Measurements from ENCODE around the gene ZBTB39. TPM values are rescaled to one million over a fixed set of nuclear protein-coding genes. Genes with fewer than 3 reads are reported as not detected.

Gene ZBTB39
- total and polyA plus RNA-seq, 2 of the 13 experiments (the other 11 are each of a cell fraction or from before 2014, with no cell fraction given) = 6.5 to 6.9 TPM

GRCh38 chr12:57031138-57031725, 24.9 kb upstream of the ZBTB39 start (continued):
- TF ChIP-seq, protein P1, sequence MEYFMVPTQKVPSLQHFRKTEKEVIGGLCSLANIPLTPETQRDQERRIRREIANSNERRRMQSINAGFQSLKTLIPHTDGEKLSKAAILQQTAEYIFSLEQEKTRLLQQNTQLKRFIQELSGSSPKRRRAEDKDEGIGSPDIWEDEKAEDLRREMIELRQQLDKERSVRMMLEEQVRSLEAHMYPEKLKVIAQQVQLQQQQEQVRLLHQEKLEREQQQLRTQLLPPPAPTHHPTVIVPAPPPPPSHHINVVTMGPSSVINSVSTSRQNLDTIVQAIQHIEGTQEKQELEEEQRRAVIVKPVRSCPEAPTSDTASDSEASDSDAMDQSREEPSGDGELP (IDR thresholded peaks at IDR 0.05; ENCODE audit: borderline replicate concordance, low read depth) = peak; percentile 50; the same call in 1 of the 2 replicates
- TF ChIP-seq RAD21 (CRISPR knock-in tag; IDR thresholded peaks at IDR 0.05) = peak; percentile 25; the same call in 1 of the 2 replicates
- TF ChIP-seq ZNF543 (CRISPR knock-in tag; IDR thresholded peaks at IDR 0.05) = no peak
- no peak for TF ChIP-seq ZIK1 (CRISPR knock-in tag; IDR thresholded peaks at IDR 0.05; ENCODE audit: borderline replicate concordance, low read depth)
- no peak for TF ChIP-seq ZNF720 (CRISPR knock-in tag; IDR thresholded peaks at IDR 0.05)
- TF ChIP-seq HNRNPK (IDR thresholded peaks at IDR 0.05; ENCODE audit: low read depth, low read length, poor library complexity, severe bottlenecking) = no peak
- no peak for TF ChIP-seq ZNF687 (CRISPR knock-in tag; IDR thresholded peaks at IDR 0.05)
- no peak for TF ChIP-seq GZF1 (CRISPR knock-in tag; IDR thresholded peaks at IDR 0.05)
- TF ChIP-seq, protein P2, sequence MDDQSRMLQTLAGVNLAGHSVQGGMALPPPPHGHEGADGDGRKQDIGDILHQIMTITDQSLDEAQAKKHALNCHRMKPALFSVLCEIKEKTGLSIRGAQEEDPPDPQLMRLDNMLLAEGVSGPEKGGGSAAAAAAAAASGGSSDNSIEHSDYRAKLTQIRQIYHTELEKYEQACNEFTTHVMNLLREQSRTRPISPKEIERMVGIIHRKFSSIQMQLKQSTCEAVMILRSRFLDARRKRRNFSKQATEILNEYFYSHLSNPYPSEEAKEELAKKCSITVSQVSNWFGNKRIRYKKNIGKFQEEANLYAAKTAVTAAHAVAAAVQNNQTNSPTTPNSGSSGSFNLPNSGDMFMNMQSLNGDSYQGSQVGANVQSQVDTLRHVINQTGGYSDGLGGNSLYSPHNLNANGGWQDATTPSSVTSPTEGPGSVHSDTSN (CRISPR knock-in tag; IDR thresholded peaks at IDR 0.05; ENCODE audit: borderline replicate concordance) = no peak
- TF ChIP-seq BCL6 (CRISPR knock-in tag; IDR thresholded peaks at IDR 0.05) = no peak
- no peak for TF ChIP-seq ZNF496 (CRISPR knock-in tag; IDR thresholded peaks at IDR 0.05; ENCODE audit: insufficient replicate concordance)
- TF ChIP-seq, protein P3, sequence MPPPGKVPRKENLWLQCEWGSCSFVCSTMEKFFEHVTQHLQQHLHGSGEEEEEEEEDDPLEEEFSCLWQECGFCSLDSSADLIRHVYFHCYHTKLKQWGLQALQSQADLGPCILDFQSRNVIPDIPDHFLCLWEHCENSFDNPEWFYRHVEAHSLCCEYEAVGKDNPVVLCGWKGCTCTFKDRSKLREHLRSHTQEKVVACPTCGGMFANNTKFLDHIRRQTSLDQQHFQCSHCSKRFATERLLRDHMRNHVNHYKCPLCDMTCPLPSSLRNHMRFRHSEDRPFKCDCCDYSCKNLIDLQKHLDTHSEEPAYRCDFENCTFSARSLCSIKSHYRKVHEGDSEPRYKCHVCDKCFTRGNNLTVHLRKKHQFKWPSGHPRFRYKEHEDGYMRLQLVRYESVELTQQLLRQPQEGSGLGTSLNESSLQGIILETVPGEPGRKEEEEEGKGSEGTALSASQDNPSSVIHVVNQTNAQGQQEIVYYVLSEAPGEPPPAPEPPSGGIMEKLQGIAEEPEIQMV (CRISPR knock-in tag; IDR thresholded peaks at IDR 0.05; ENCODE audit: low read depth) = no peak
- peak; percentile 58 for TF ChIP-seq STAG1 (CRISPR knock-in tag; IDR thresholded peaks at IDR 0.05)
